Pancreas (tissue), 10 donors: ENCODE measurements around the gene MUC2. TPM values are rescaled to one million over a fixed set of nuclear protein-coding genes. Genes with fewer than 3 reads are reported as not detected.

Source experiments
- ATAC-seq, 4 donors: fragments of 200-7000 bp; cut with Tn5 transposase; one replicate each; pipeline versions ENCODE4 v1.8.0 to v1.9.1; 2020; ENCODE audit warnings: mild to moderate bottlenecking in 4 of 4, moderate library complexity in 4 of 4
- DNase-seq, 6 donors: peaks; one replicate each; pipeline ENCODE4 v3.0.0-alpha.2; 2020
- FAIRE-seq: peaks from 2 replicates; lab custom pipeline; 2012; peaks lifted over from hg19 to GRCh38; lab: Jason Lieb, UNC
- H3K27ac ChIP-seq, 4 donors: fragments of 200-600 bp; sonication (generic); 1 replicate in 3 of 4; 2 replicates in 1 of 4; pipeline versions ENCODE4 v1.5.0 to v1.8.0; 2020
- H3K27me3 ChIP-seq, 4 donors: fragments of 200-600 bp; one replicate each; pipeline ENCODE4 v1.8.0; 2021
- H3K36me3 ChIP-seq, 3 donors: fragments of 200-600 bp; sonication (generic) in 1 of 3; one replicate each; pipeline versions ENCODE4 v1.5.0 to v1.8.0; 2020 to 2021
- H3K4me1 ChIP-seq, 3 donors: fragments of 200-600 bp; one replicate each; pipeline ENCODE4 v1.8.0; 2021
- H3K4me3 ChIP-seq, 4 donors: fragments of 200-600 bp; sonication (generic) in 2 of 4; one replicate each; pipeline versions ENCODE4 v1.5.0 to v1.8.0; 2020 to 2021
- H3K9me3 ChIP-seq, 4 donors: fragments of 200-600 bp; one replicate each; pipeline ENCODE4 v1.8.0; 2021
- CTCF ChIP-seq, 4 donors: fragments of 200-600 bp; sonication (generic) in 3 of 4; IDR thresholded peaks; one replicate each; pipeline versions ENCODE4 v1.5.0 to v1.8.0; 2021; ENCODE audit warnings: antibody characterized with exemption in 4 of 4
- WGBS, 2 donors: extraction: QIAGEN DNeasy Blood & Tissue Kit; methylation state at CpG; one replicate each; pipeline ENCODE4 v1.1.7; 2013; 5-methylcytosine and 5-hydroxymethylcytosine counted together
- intact Hi-C, 3 donors: fragments of 100-400 bp; cut with DNase I; formaldehyde crosslinking; loops; one replicate each; pipeline versions ENCODE4 v1.11.1 to v1.14.2; 2022
- polyA plus RNA-seq, 2 donors: library from polyadenylated mRNA; stranded (reverse); fragments of 200-250 nt; gene quantifications; one replicate each; pipeline ENCODE4 v1.2.3, GENCODE V29; 2013
- total RNA-seq, 6 donors: library from RNA; stranded (reverse); fragmentation: NEBNext Ultra II Directional in 4 of 6; extraction: Animal tissue kit (Norgen Biotek cat#: 25700) in 4 of 6; gene quantifications; one replicate each; pipeline versions ENCODE4 v1.2.1 to v1.2.4, GENCODE V29; 2021 to 2023
- donor health status: healthy with polysubstance abuse.
- donor health status: DM: no; HTN: no; CAD: no; lungs with moderate emphysema.
- donor health status: DM: no; HTN: no; CAD: no.
- donor health status: control.
- donor health status: control.
- donor health status: Bipolar disorder and iron deficiency.
- donor health status: DM: yes; HTN: yes; CAD: no.
- donor health status: DM: no; HTN: no; CAD: no.
- donor health status: DM: no; HTN: no; CAD: no.
- donor health status: DM: yes; HTN: yes; CAD: no.

MUC2 gene
- total and polyA plus RNA-seq, 8 donors: 0.03 to 0.57 (median 0.04) TPM; not detected in 4

GRCh38 chr11:1118755-1119603, 44.3 kb downstream of the MUC2 start:
- Histone ChIP-seq H3K36me3 (no peaks in the 10 kb centered on the region), H3K27ac (no peak overlapping the region), H3K4me3 (no peak overlapping the region), H3K27me3 (no peaks in the 10 kb centered on the region), H3K4me1 (no peaks in the 10 kb centered on the region), H3K9me3 (no peaks in the 10 kb centered on the region)
- WGBS, 2 donors: 48 to 51% methylated on average over 22 of the region's 22 CpGs
- no peak for TF ChIP-seq CTCF (IDR thresholded peaks at IDR 0.05)
- ATAC-seq: no peak
- no peak for FAIRE-seq
- intact Hi-C loops: no loop called here
- DNase-seq: peak in 1 of 6 donors; percentile 21

GRCh38 chr11:1119604-1120146, 45.0 kb downstream of the MUC2 start:
- Histone ChIP-seq H3K27ac (no peak overlapping the region), H3K4me3 (no peak overlapping the region), H3K4me1 (no peaks in the 10 kb centered on the region), H3K27me3 (no peaks in the 10 kb centered on the region), H3K36me3 (no peaks in the 10 kb centered on the region), H3K9me3 (no peaks in the 10 kb centered on the region)
- intact Hi-C loops: no loop called here
- ATAC-seq: no peak
- WGBS, 2 donors: 55 to 72% methylated on average over 17 of the region's 17 CpGs
- peak in 2 of 6 donors; percentile 48 to 60 for DNase-seq
- no peak for FAIRE-seq
- TF ChIP-seq CTCF (IDR thresholded peaks at IDR 0.05): no peak

GRCh38 chr11:1120532-1121330, 46.1 kb downstream of the MUC2 start:
- Histone ChIP-seq H3K27ac (no peak overlapping the region), H3K4me1 (no peaks in the 10 kb centered on the region), H3K27me3 (no peaks in the 10 kb centered on the region), H3K36me3 (no peaks in the 10 kb centered on the region), H3K9me3 (no peaks in the 10 kb centered on the region), H3K4me3 (no peak overlapping the region)
- TF ChIP-seq CTCF (IDR thresholded peaks at IDR 0.05): no peak
- DNase-seq: peak in 3 of 6 donors; percentile 20 to 63 (median 37)
- no peak for ATAC-seq
- no peak for FAIRE-seq
- intact Hi-C loops: no loop called here
- WGBS, 2 donors: 52 to 62% methylated on average over 25 to 27 of the region's 27 CpGs

GRCh38 chr11:1121331-1121812, 46.7 kb downstream of the MUC2 start:
- intact Hi-C loops: no loop called here
- TF ChIP-seq CTCF (IDR thresholded peaks at IDR 0.05): no peak
- 68 to 73% methylated on average over 17 to 19 of the region's 19 CpGs for WGBS, 2 donors
- no peak overlapping the region for H3K27ac ChIP-seq
- FAIRE-seq (no peak), ATAC-seq (no peak), DNase-seq (peak in 3 of 6 donors; percentile 20 to 58 (median 53))
- no peaks in the 10 kb centered on the region for H3K4me1 ChIP-seq
- no peaks in the 10 kb centered on the region for H3K27me3 ChIP-seq
- no peak overlapping the region for H3K4me3 ChIP-seq
- H3K36me3 ChIP-seq: no peaks in the 10 kb centered on the region
- H3K9me3 ChIP-seq: no peaks in the 10 kb centered on the region
